AG10803 (cell line): ENCODE measurements around the gene NCBP2L.

Experiments
- DNase-seq: peaks from one replicate; pipeline ENCODE4 v3.0.0; 2010; ENCODE audit warnings: low read depth
- H3K4me3 ChIP-seq: 2 replicates; pipeline ENCODE4 v1.5.1; 2011; ENCODE audit warnings: mild to moderate bottlenecking, low read length, control low read depth
- CTCF ChIP-seq: conservative IDR thresholded peaks from 2 replicates; pipeline ENCODE4 v1.5.1; 2011; ENCODE audit warnings: mild to moderate bottlenecking, low read length, control low read depth, inconsistent platforms

The NCBP2L gene

GRCh38 chrX:107777536-107777832, at the start of gene NCBP2L:
Gene NCBP2L (plus strand): TSS chrX:107777733. CDS start chrX:107794221, 16,488 bp downstream.
- DNase-seq = no peak
- H3K4me3 ChIP-seq = peak within 1 kb of the TSS; percentile 43
- TF ChIP-seq CTCF = no peak

- no peak for DNase-seq
- no peak for TF ChIP-seq CTCF
- no peak overlapping the region for H3K4me3 ChIP-seq
These were observed 49.0 kb upstream of the NCBP2L start for GRCh38 chrX:107728371-107729099.

- DNase-seq = no peak
- H3K4me3 ChIP-seq = no peak overlapping the region
- TF ChIP-seq CTCF = no peak
These were observed 47.8 kb upstream of the NCBP2L start for GRCh38 chrX:107729558-107730297.

GRCh38 chrX:107730298-107730655, 47.3 kb upstream of the NCBP2L start:
- DNase-seq = no peak
- TF ChIP-seq CTCF = no peak
- H3K4me3 ChIP-seq = no peak overlapping the region

- H3K4me3 ChIP-seq = no peak overlapping the region
- no peak for TF ChIP-seq CTCF
- no peak for DNase-seq
These were observed 46.4 kb upstream of the NCBP2L start for GRCh38 chrX:107730991-107731766.

- DNase-seq = peak; percentile 49
- TF ChIP-seq CTCF = no peak
- H3K4me3 ChIP-seq = no peak overlapping the region
These were observed 45.6 kb upstream of the NCBP2L start for GRCh38 chrX:107731831-107732502.
